GM12878 (cell line): ENCODE measurements around the gene TNIP1. TPM values are rescaled to one million over a fixed set of nuclear protein-coding genes. Genes with fewer than 3 reads are reported as not detected.

Experiments used
- ATAC-seq: fragments of 200-7000 bp; cut with Tn5 transposase; 3 replicates; pipeline ENCODE4 v1.9.1; 2020; ENCODE audit warnings: mild to moderate bottlenecking, moderate library complexity
- BruUV-seq: library from RNA; stranded (reverse); fragments of 400-500 nt; replicated peaks from 2 replicates; lab custom pipeline; 2021; lab: Mats Ljungman, UMichigan
- CTCF ChIA-PET: fragments of 300-600 bp; sonication (Branson Sonifier 250); formaldehyde crosslinking; extraction: SDS; loops from one replicate; lab custom pipeline; 2021; ENCODE audit warnings: inconsistent platforms; lab: Yijun Ruan, JAX
- POLR2A ChIA-PET: fragments of 350-600 bp; formaldehyde crosslinking; extraction: SDS; loops from one replicate; lab custom pipeline; 2021; ENCODE audit warnings: inconsistent platforms; lab: Charles Lee
- RAD21 ChIA-PET: fragments of 300-600 bp; sonication (Branson Sonifier 250); formaldehyde crosslinking; loops from one replicate; lab custom pipeline; 2023; ENCODE audit warnings: antibody characterized with exemption; ENCODE audit not compliant: unreplicated experiment; lab: Charles Lee
- SMC1A ChIA-PET: fragments of 300-600 bp; sonication (Branson Sonifier 250); formaldehyde crosslinking; loops from one replicate; lab custom pipeline; 2023; ENCODE audit not compliant: unreplicated experiment, uncharacterized antibody; lab: Charles Lee
- DNase-seq: peaks from one replicate; pipeline ENCODE4 v3.0.0-alpha.2; 2011; ENCODE audit warnings: low read depth, low spot score
- FAIRE-seq: peaks from 3 replicates; lab custom pipeline; 2011; peaks lifted over from hg19 to GRCh38; lab: Jason Lieb, UNC
- H2AFZ ChIP-seq: 2 replicates; pipeline ENCODE4 v1.6.0; 2011; ENCODE audit warnings: low read depth, low read length, control low read depth; ENCODE audit not compliant: control insufficient read depth
- H3K27ac ChIP-seq: 2 replicates; pipeline ENCODE4 v1.5.1; 2011; ENCODE audit warnings: control low read depth; ENCODE audit not compliant: control insufficient read depth, insufficient read depth
- H3K27me3 ChIP-seq, 2 experiments: replicated peaks in 1 of 2; 2 replicates each; pipeline versions ENCODE4 v1.6.0 to v1.6.1; 2011; ENCODE audit warnings: low read length in 1 of 2; ENCODE audit not compliant: control insufficient read depth in 2 of 2, insufficient read depth in 2 of 2
- H3K36me3 ChIP-seq, 2 experiments: 2 replicates each; pipeline ENCODE4 v1.5.1; 2011; ENCODE audit warnings: low read length in 1 of 2; ENCODE audit not compliant: control insufficient read depth in 2 of 2, insufficient read depth in 2 of 2
- H3K4me1 ChIP-seq: 2 replicates; pipeline ENCODE4 v1.6.1; 2011; ENCODE audit warnings: mild to moderate bottlenecking, low read length, moderate library complexity, mixed read lengths; ENCODE audit not compliant: control insufficient read depth, insufficient read depth
- H3K4me2 ChIP-seq: 2 replicates; pipeline ENCODE4 v1.6.0; 2011; ENCODE audit warnings: control low read depth; ENCODE audit not compliant: control insufficient read depth, insufficient read depth
- H3K4me3 ChIP-seq: fragments of 200-600 bp; sonication (generic); 2 replicates; pipeline ENCODE4 v1.5.1; 2016
- H3K79me2 ChIP-seq: 2 replicates; pipeline ENCODE4 v1.6.0; 2011; ENCODE audit warnings: low read length; ENCODE audit not compliant: control insufficient read depth, insufficient read depth
- H3K9ac ChIP-seq: 2 replicates; pipeline ENCODE4 v1.8.0; 2011; ENCODE audit warnings: low read length, control low read depth, mixed read lengths; ENCODE audit not compliant: control insufficient read depth, insufficient read depth
- H3K9me3 ChIP-seq: replicated peaks from 3 replicates; pipeline ENCODE4 v1.5.1; 2011; ENCODE audit warnings: mild to moderate bottlenecking, low read length; ENCODE audit not compliant: control insufficient read depth, insufficient read depth
- H4K20me1 ChIP-seq: 2 replicates; pipeline ENCODE4 v1.6.0; 2011; ENCODE audit not compliant: control insufficient read depth, insufficient read depth
- BACH1 ChIP-seq: fragments of 450-650 bp; IDR thresholded peaks from 2 replicates; pipeline ENCODE4 v1.6.1; 2017; ENCODE audit warnings: mild to moderate bottlenecking, borderline replicate concordance
- BHLHE40 ChIP-seq, 2 experiments: fragments of 450-650 bp in 1 of 2; IDR thresholded peaks; 2 replicates each; pipeline ENCODE4 v1.6.1; 2011 to 2017; ENCODE audit warnings: low read depth in 2 of 2, borderline replicate concordance in 1 of 2, improper control_type of control experiment in 1 of 2, low read length in 1 of 2, mild to moderate bottlenecking in 1 of 2
- CREB1 ChIP-seq: IDR thresholded peaks from 2 replicates; pipeline ENCODE4 v1.6.1; 2012; ENCODE audit warnings: low read depth, mild to moderate bottlenecking, inconsistent platforms
- DPF2 ChIP-seq: fragments of 450-650 bp; IDR thresholded peaks from 2 replicates; pipeline ENCODE4 v1.6.1; 2017; ENCODE audit warnings: mild to moderate bottlenecking
- JUND ChIP-seq: IDR thresholded peaks from 2 replicates; pipeline ENCODE4 v1.6.1; 2012; ENCODE audit warnings: low read depth, mild to moderate bottlenecking, low read length, improper control_type of control experiment, moderate library complexity
- KDM1A ChIP-seq: fragments of 200-600 bp; sonication (generic); IDR thresholded peaks from 2 replicates; pipeline ENCODE4 v1.6.1; 2016; ENCODE audit warnings: borderline replicate concordance
- NFXL1 ChIP-seq: fragments of 450-650 bp; IDR thresholded peaks from 2 replicates; pipeline ENCODE4 v1.6.1; 2017; ENCODE audit warnings: antibody characterized with exemption, mild to moderate bottlenecking, borderline replicate concordance
- PML ChIP-seq: IDR thresholded peaks from 2 replicates; pipeline ENCODE4 v1.6.1; 2012; ENCODE audit warnings: low read length, inconsistent platforms
- RELB ChIP-seq: fragments of 450-650 bp; IDR thresholded peaks from 2 replicates; pipeline ENCODE4 v1.6.1; 2017; ENCODE audit warnings: low read depth, mild to moderate bottlenecking, moderate library complexity
- WGBS: methylation state at CpG from one replicate; pipeline ENCODE4 v1.1.6; 2016; ENCODE audit warnings: low lambda C conversion rate; ENCODE audit not compliant: insufficient replicate concordance, insufficient coverage; ENCODE audit errors: missing lambda C conversion rate; 5-methylcytosine and 5-hydroxymethylcytosine counted together
- in situ Hi-C: fragments of 300-500 bp; cut with MboI; formaldehyde crosslinking; loops from 9 replicates; pipeline ENCODE4 v1.14.3; 2018; ENCODE audit warnings: mixed read lengths
- intact Hi-C: fragments of 100-400 bp; cut with micrococcal nuclease; formaldehyde crosslinking; loops from one replicate; pipeline ENCODE4 v1.14.2; 2022; ENCODE audit not compliant: unreplicated experiment
- polyA plus RNA-seq, 11 experiments: library from polyadenylated mRNA; depleted of rRNA in 4 of 11; unstranded in 6 of 11; stranded (reverse) in 5 of 11; fragments of >200 nt; fragmentation: Nextera tagmentation in 4 of 11; fragmentation: Illumina TruSeq in 1 of 11; extraction: Ambion mirVana in 4 of 11; extraction: Trizol in 1 of 11; gene quantifications; 1 replicate in 1 of 11; 2 replicates in 10 of 11; pipeline versions ENCODE4 v1.2.1 to v1.2.3, GENCODE V29; 2011 to 2016; ENCODE audit warnings: inconsistent platforms in 2 of 11, missing spikeins in 2 of 11, low read depth in 1 of 11
- total RNA-seq, 4 experiments: library from RNA; depleted of rRNA in 3 of 4; stranded (reverse); fragments of >200 nt in 3 of 4; fragmentation: Illumina TruSeq in 1 of 4; extraction: Trizol in 1 of 4; gene quantifications; 2 replicates each; pipeline versions ENCODE4 v1.2.1 to v1.2.3, GENCODE V29; 2013 to 2021

TNIP1 gene
- total and polyA plus RNA-seq, 10 of the 15 experiments (the other 5 are each of a cell fraction or from before 2014, with no cell fraction given) = 4.4 to 279 (median 150) TPM

- TF ChIP-seq JUND (no peak), BHLHE40 (IDR thresholded peaks at IDR 0.05; ENCODE audit: borderline replicate concordance in 1 of 2, low read depth in 2 of 2, low read length in 1 of 2) (no peak), NFXL1 (no peak), RELB (no peak), CREB1 (no peak), BACH1 (no peak), PML (no peak)
Observed at GRCh38 chr5:151020304-151021110, 60.3 kb downstream of the TNIP1 start, which contains the start of gene GPX3 (continued).

- H3K4me1 ChIP-seq = no peaks in the 10 kb centered on the region
- DNase-seq (no peak), FAIRE-seq (no peak), ATAC-seq (no peak)
- H3K9ac ChIP-seq = no peak overlapping the region
- no peak overlapping the region for H2AFZ ChIP-seq
- H3K4me2 ChIP-seq = no peak overlapping the region
- ChIA-PET CTCF (no interaction called here), SMC1A (no interaction called here), RAD21 (no interaction called here), POLR2A (interaction anchor here (0.7 kb wide), 1 partner anchor 46 kb away, joined by 3 read pairs; no protein-coding TSS in a partner anchor)
- no peaks in the 10 kb centered on the region; a peak in 1 of 4 replicates for H3K36me3 ChIP-seq
- H3K27ac ChIP-seq = no peak overlapping the region
- intact Hi-C loops = no loop called here
- BruUV-seq = no TSS peak
- no peaks in the 10 kb centered on the region for H4K20me1 ChIP-seq
- in situ Hi-C loops = no loop called here
- no peaks in the 10 kb centered on the region for H3K79me2 ChIP-seq
- no peaks in the 10 kb centered on the region for H3K9me3 ChIP-seq
- TF ChIP-seq DPF2 (no peak), KDM1A (no peak)
- H3K27me3 ChIP-seq = no peaks in the 10 kb centered on the region
- WGBS = 90% methylated on average over 2 of the region's 2 CpGs
- H3K4me3 ChIP-seq = no peak overlapping the region
Observed at GRCh38 chr5:151019331-151019730, 61.5 kb downstream of the TNIP1 start.
